Stimulated activated CD8-positive, alpha-beta memory T cell treated with anti-CD3 and anti-CD28 coated beads, Interleukin-4, amount 100 ng/mL, for 4 hours (primary cell): ENCODE data around the gene SARDH.

Experiments
- DNase-seq, 2 donors: peaks; one replicate each; pipeline ENCODE4 v3.0.0-alpha.2; 2020; ENCODE audit warnings: low read depth in 2 of 2, low spot score in 1 of 2

SARDH gene

DNA sequence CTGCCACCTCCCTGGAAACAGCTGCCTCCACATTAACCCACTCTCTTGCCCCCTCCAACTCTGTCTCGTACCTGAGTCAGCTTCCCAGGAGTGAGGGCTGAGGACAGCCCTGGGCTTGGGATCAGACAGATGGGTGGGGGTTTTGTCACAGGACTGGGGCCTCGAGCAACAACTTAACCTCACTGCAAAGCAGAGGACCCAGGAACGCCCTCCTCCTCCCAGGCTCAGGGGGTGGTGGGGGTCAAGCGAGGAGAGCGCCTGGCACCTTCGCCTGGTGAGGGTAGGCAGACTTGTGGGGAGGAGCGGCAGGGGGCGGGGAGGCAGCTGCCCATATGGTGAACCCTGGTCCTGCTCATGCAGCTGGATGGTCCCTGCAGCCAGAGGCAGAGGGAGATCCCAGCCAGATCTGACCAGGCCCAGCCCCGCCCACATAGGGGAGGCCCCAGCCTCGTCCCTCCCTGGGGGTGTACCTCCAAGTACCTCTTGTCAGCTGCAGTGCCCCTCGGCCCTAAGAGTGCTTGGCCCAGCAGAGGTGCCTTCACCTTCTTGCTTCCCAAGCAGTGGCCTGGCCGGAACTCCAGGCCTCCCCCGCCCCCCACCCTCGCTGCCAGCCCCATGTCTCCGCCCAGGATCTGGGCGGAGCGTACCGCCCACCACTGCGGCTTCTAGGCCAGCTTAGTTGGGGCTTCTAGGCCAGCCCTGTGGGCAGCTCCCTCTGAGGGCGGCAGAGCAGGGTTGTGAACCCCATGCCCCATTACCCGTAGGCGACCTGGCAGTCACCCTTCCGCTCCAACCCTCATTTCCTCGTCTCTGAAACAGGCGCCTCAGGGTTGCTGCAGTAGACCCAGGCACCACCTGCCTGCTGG lies at the start of gene SARDH:
Gene SARDH (minus strand): TSS at position 579 of the 866 bp plus-strand sequence. CDS start 4,179 bp downstream, outside the sequence.
- DNase-seq, result peak; percentile 3 to 27

DNA sequence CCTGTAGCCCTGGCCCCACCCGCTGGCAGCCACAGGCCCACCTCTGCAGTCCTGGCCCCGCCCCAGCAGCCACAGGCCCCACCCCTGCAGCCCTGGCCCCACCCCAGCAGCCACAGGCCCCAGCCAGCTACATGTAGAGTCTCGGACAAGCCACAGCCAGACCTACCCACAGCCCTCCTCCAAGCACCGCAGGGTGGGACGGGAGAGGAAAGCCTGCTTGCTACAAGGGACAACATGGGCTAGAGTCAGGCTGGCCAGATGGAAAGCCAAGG lies 49.5 kb upstream of the SARDH start:
- no peak for DNase-seq

DNA sequence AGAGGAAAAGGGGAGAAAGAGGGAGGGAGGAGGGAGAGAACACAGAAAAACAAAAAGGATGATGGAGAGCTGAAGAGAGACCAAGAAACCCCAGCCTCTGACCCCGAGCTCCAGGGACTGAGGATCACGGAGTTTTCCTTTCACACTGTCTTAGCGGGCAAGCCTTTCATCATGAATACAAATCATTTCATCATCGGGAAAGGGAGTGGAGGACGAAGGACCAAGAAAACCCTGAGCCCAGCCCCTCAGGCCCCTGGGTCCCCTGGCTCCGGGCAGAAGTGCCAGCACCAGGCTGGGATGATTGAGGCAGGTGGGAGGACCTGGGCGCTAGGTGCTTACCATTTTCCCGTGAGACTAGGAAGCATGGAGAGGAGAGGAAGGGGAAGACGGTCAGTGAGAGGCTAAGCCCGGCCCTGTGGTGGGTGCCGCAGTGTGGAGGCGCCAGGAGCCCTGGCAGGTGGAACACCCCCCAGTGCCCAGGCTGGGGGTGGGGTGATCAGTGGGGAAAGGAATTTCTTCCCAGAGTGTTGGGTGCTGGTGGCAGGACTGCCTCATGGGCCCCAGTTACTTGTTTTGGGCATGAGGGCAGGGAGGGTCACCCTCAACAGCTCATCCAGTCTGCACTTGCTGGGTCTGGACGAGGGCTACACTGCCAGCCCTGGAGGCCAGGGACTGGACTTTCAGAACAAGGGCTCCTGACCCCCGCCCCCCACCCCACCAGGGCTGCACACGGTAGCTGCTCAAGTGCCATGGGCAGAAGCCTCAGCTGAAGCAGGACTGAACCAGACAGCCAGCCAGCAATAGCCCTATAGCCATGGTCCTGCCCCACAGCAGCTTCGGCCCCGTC lies 49.0 kb upstream of the SARDH start:
- no peak for DNase-seq

GRCh38 chr9:133786371-133786753 lies 48.2 kb upstream of the SARDH start:
- no peak for DNase-seq

DNA sequence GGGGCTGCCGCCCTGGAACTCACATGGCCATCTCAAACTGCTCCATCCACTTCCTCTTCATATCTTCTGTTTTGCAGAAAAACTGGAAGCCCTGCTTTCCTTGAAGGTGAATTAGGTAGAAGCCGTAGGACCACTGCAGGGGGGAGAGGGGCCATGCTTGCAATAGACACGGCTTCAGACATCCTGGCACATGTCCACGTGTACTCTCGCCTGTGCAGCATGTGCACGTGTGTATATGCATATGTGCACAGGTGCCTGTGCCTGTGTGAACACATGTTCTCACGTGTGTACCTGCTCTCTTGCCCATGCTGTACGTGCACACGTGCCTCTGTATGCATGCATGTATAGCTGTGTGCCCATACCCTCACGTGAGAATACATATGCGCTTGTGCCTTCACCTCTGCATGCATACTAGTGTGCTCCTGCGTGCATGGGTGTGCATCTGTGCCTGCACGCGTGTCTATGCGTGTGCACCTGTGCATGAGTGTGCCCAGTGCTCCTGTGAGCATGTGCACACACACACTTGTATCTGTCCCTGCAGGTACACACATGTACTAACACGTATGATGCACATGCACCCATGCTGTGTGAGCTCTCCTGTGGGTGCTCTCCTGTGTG lies 47.7 kb upstream of the SARDH start:
- no peak for DNase-seq

GRCh38 chr9:133784731-133785561 lies 46.8 kb upstream of the SARDH start:
- DNase-seq, result no peak

DNA sequence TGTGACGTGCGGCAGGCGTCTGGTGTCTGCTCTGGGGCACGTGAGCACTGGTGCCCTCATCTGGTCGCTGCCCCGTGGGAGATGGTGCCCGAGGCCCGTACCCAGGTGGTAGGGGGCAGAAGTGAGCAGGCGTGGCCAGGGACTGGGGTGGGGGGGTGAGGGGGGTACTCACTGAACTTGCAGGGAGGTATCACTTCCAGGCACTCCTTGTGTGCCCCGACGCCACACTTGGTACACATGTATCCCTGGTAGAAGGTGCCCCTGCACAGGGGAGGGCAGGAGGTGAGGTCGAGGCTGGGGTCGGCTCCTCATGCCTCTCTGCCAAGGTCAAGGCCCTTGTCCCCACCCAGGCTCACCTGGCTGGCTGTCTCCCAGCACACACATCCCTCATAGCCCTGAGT lies 45.2 kb upstream of the SARDH start:
- no peak for DNase-seq

- peak; percentile 24 to 44 for DNase-seq
Observed at GRCh38 chr9:133782157-133783130, 44.3 kb upstream of the SARDH start.

- DNase-seq, result no peak
Observed at GRCh38 chr9:133781828-133782135, 43.6 kb upstream of the SARDH start.

GRCh38 chr9:133780962-133781827 lies 43.0 kb upstream of the SARDH start:
- DNase-seq, result no peak

GRCh38 chr9:133780404-133780945 lies 42.3 kb upstream of the SARDH start:
- DNase-seq, result no peak

DNA sequence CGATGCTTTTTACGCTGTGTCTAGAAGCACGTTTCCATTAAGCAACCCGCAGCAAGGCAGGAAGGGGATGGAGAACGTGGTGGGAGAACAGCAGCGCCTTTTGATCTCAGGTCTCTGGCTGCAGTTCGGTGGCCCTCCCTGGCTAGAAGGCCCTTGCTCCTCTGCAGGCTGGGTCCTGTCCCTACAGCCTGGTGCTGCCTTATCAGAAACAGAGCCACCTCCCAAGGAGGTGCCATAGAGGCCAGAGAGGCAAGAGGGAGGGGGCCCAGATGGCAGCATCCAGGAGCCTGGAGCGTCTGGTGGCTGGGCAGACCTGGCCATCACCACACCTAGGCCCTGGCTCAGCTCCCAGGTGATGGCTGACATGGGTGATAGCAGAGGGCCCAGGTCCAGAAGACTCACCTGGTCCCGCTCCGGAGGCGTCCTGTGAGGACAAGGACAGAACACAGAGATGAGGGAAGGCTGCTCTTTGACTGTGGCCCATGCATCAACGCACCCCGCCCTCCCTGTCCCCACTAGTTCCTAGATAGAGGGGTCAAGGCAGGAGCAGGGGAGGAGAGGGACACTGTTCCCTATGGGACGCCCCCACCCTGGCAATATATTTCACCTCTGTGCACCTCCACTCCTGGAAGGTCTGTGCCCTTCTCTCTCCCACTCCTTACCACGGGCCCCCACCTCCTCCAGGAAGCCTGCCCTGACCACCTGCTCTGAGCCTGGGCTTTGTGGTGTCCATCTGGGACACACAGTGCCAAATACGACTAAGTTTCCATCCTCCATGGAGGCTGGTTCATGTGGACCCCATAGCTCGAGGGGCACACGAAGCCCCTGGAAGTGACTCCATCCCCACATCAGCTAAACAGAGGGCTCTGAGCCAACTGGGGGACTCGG lies 41.6 kb upstream of the SARDH start:
- no peak for DNase-seq

- DNase-seq, result no peak
Observed at GRCh38 chr9:133779081-133779480, 40.9 kb upstream of the SARDH start.

DNA sequence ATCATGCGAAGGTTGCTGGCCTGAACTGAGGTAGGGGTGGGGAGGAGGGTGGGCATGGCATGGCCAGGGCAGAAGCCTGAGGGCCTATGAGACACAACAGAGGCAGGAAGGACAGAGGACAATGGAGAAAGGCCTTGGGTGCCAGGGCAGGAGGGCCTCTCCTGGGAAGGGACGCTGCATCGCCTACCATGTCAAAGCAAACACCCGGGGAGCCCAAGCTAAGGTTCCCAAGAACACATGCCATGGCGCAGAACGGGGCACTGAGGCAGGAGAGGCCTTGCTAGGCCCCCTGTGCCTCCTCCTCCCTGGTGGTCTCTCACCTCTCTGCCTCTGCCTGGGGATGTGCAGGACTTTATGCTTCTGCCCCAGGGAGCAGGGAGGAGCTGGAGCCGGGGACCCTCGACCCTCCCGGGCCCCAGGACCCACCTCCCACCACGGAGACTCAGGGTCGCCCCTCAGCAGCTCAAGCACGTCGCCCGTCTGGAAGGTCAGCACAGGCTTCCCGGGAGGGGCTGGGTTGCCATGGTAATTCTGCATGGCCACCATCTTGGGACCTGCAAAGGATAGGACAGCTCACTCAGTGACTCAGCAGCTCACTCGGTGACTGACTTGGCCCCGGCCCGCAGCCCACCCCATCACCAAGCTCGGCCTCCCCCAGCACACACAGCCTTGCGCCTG lies 40.3 kb upstream of the SARDH start:
- DNase-seq, result no peak

GRCh38 chr9:133777871-133778270 lies 39.7 kb upstream of the SARDH start:
- no peak for DNase-seq

- no peak for DNase-seq
Observed at GRCh38 chr9:133777068-133777791, 39.1 kb upstream of the SARDH start.
